Measurements from ENCODE around the gene PPFIA4.

PPFIA4 gene

GRCh38 chr1:203083463-203083921 lies 57.2 kb downstream of the PPFIA4 start:
- H3K4me2 ChIP-seq (ENCODE audit: low read depth, low read length) = no peak overlapping the region
- H3K9ac ChIP-seq (ENCODE audit: low read length) = no peak overlapping the region
- no peaks in the 10 kb centered on the region for H3K36me3 ChIP-seq (replicated peaks; ENCODE audit: insufficient read depth, low read length)
- H2AFZ ChIP-seq (ENCODE audit: low read length) = no peak overlapping the region
- no peaks in the 10 kb centered on the region for H3K9me2 ChIP-seq (replicated peaks; ENCODE audit: insufficient read depth, low read length)
- H3F3A ChIP-seq (ENCODE audit: insufficient read depth, low read length) = no peaks in the 10 kb centered on the region
- no peak overlapping the region for H3K4me3 ChIP-seq (ENCODE audit: low read length)
- TF ChIP-seq EZH2 (optimal IDR thresholded peaks at IDR 0.05; ENCODE audit: low read depth, low read length) (no peak), CTCF (IDR thresholded peaks at IDR 0.05; ENCODE audit: low read length) (peak; percentile 27), EZH2phosphoT487 (IDR thresholded peaks at IDR 0.05; ENCODE audit: low read length) (no peak)
- no peaks in the 10 kb centered on the region for H3K79me2 ChIP-seq (ENCODE audit: low read length)
- H3K4me1 ChIP-seq (ENCODE audit: low read length) = no peaks in the 10 kb centered on the region
- no peak overlapping the region for H3K27ac ChIP-seq (ENCODE audit: low read length)
- no peaks in the 10 kb centered on the region for H4K20me1 ChIP-seq (ENCODE audit: insufficient read depth, low read length)
- no peak for DNase-seq
- no peaks in the 10 kb centered on the region for H3K9me3 ChIP-seq (replicated peaks; ENCODE audit: insufficient read depth, low read length)
- H3K27me3 ChIP-seq (replicated peaks; ENCODE audit: insufficient read depth, low read length) = no peaks in the 10 kb centered on the region

- no peak overlapping the region for H3K4me2 ChIP-seq (ENCODE audit: low read depth, low read length)
Measured at GRCh38 chr1:203084588-203085527, 58.6 kb downstream of the PPFIA4 start.

GRCh38 chr1:203085528-203086406 lies 59.5 kb downstream of the PPFIA4 start, which contains the start of gene MYOG:
Gene MYOG, minus strand, starts transcription at chr1:203086012. Its CDS starts 51 bp downstream, at chr1:203085961.
- no peaks in the 10 kb centered on the region for H3K9me3 ChIP-seq (replicated peaks; ENCODE audit: insufficient read depth, low read length)
- no peaks in the 10 kb centered on the region; the same call in 1 of the 2 replicates for H3K27me3 ChIP-seq (replicated peaks; ENCODE audit: insufficient read depth, low read length)
- H3K4me1 ChIP-seq (ENCODE audit: low read length) = no peaks in the 10 kb centered on the region
- no peak within 1 kb of the TSS for H3K27ac ChIP-seq (ENCODE audit: low read length)
- H3K4me3 ChIP-seq (ENCODE audit: low read length) = no peak within 1 kb of the TSS
- H3K9ac ChIP-seq (ENCODE audit: low read length) = no peak within 1 kb of the TSS
- no peak within 1 kb of the TSS for H2AFZ ChIP-seq (ENCODE audit: low read length)
- no peaks in the 10 kb centered on the region for H4K20me1 ChIP-seq (ENCODE audit: insufficient read depth, low read length)
- DNase-seq = no peak
- no peaks in the 10 kb centered on the region for H3F3A ChIP-seq (ENCODE audit: insufficient read depth, low read length)
- H3K79me2 ChIP-seq (ENCODE audit: low read length) = no peaks in the 10 kb centered on the region
- TF ChIP-seq EZH2 (optimal IDR thresholded peaks at IDR 0.05; ENCODE audit: low read depth, low read length) (no peak), EZH2phosphoT487 (IDR thresholded peaks at IDR 0.05; ENCODE audit: low read length) (no peak), CTCF (IDR thresholded peaks at IDR 0.05; ENCODE audit: low read length) (no peak)
- no peaks in the 10 kb centered on the region for H3K36me3 ChIP-seq (replicated peaks; ENCODE audit: insufficient read depth, low read length)
- H3K4me2 ChIP-seq (ENCODE audit: low read depth, low read length) = no peak within 1 kb of the TSS
- H3K9me2 ChIP-seq (replicated peaks; ENCODE audit: insufficient read depth, low read length) = no peaks in the 10 kb centered on the region

More at GRCh38 chr1:203084588-203085527, 58.6 kb downstream of the PPFIA4 start:
- no peaks in the 10 kb centered on the region for H3K79me2 ChIP-seq (ENCODE audit: low read length)
- no peaks in the 10 kb centered on the region for H3K9me2 ChIP-seq (replicated peaks; ENCODE audit: insufficient read depth, low read length)
- H4K20me1 ChIP-seq (ENCODE audit: insufficient read depth, low read length) = no peaks in the 10 kb centered on the region
- H3K36me3 ChIP-seq (replicated peaks; ENCODE audit: insufficient read depth, low read length) = no peaks in the 10 kb centered on the region
- no peak overlapping the region for H2AFZ ChIP-seq (ENCODE audit: low read length)
- no peak overlapping the region for H3K9ac ChIP-seq (ENCODE audit: low read length)
- TF ChIP-seq CTCF (IDR thresholded peaks at IDR 0.05; ENCODE audit: low read length) = peak; percentile 64
- TF ChIP-seq EZH2 (optimal IDR thresholded peaks at IDR 0.05; ENCODE audit: low read depth, low read length) = no peak
- TF ChIP-seq EZH2phosphoT487 (IDR thresholded peaks at IDR 0.05; ENCODE audit: low read length) = no peak
- peak; percentile 23 for DNase-seq
- H3K9me3 ChIP-seq (replicated peaks; ENCODE audit: insufficient read depth, low read length) = no peaks in the 10 kb centered on the region
- H3K4me1 ChIP-seq (ENCODE audit: low read length) = no peaks in the 10 kb centered on the region
- no peak overlapping the region for H3K27ac ChIP-seq (ENCODE audit: low read length)
- no peak overlapping the region for H3K4me3 ChIP-seq (ENCODE audit: low read length)
- H3K27me3 ChIP-seq (replicated peaks; ENCODE audit: insufficient read depth, low read length) = no peaks in the 10 kb centered on the region; the same call in 1 of the 2 replicates
- no peaks in the 10 kb centered on the region for H3F3A ChIP-seq (ENCODE audit: insufficient read depth, low read length)

Measured in MM.1S (cell line).